ENCODE results near the gene GXYLT2.

Gene GXYLT2, protein sequence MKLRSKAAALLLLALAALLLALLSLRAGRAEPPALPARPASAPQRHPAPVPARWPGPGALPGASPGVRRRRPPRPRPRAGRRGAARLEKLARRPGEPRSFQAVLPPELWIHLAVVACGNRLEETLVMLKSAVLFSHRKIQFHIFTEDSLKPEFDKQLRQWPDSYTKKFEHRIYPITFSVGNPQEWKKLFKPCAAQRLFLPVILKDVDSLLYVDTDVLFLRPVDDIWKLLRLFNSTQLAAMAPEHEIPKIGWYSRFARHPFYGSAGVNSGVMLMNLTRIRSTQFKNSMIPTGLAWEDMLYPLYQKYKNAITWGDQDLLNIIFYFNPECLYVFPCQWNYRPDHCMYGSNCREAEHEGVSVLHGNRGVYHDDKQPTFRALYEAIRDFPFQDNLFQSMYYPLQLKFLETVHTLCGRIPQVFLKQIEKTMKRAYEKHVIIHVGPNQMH

DNA sequence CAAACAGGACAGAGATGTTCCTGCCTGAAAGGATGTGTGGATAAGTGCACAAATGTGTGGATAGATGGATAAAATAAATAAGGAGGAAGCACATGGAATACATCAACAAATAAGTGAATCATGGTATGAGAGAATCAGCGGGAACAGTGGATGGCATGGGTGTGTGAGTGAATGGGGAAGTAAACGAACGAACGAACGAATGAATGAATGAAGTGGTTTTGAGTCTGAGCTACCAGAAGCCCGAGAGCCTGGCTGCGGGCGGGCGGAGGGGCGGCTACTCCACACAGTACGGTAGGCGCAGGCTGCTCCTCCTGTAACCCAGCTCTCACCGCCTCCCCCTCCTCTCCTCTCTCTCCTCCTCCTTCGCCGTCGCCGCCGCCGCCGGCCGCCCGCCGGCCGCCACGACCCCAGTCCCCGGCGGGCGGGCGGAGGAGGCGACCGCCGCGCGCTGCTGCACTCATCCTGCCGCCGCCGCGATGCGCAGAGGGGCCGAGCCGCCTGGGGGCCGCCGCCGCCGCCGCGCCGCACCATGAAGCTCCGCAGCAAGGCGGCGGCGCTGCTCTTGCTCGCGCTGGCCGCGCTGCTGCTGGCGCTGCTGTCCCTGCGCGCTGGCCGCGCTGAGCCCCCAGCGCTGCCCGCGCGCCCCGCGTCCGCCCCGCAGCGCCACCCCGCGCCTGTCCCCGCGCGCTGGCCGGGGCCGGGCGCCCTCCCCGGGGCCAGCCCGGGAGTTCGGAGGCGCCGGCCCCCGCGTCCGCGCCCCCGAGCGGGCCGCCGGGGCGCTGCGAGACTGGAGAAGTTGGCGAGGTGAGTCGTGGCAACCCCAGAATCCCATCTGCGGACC is at the start of gene GXYLT2:
GXYLT2 (plus strand) TSS at position 342 of the 841 bp plus-strand sequence; CDS start at position 530, 188 bp downstream.
- DNase-seq = no peak

DNA sequence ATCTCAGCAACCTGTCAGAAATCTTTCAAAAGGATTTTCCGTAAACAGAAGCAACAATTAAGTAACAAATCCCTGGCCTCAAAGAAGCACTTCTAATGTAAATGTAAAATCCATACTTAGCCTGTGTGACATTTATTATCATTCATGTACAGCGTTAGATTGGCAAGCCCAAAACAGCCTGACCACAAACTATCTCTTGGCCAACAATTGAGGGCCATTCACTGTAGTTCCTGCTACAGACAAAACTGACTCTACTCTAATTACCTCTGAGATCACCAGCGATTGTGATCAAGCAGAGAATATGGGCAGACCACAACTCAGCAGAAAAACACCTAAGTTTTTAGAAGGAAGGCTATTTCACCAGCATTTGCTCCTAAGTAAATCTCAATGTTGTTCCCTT is 48.8 kb upstream of the GXYLT2 start:
- no peak for DNase-seq

DNA sequence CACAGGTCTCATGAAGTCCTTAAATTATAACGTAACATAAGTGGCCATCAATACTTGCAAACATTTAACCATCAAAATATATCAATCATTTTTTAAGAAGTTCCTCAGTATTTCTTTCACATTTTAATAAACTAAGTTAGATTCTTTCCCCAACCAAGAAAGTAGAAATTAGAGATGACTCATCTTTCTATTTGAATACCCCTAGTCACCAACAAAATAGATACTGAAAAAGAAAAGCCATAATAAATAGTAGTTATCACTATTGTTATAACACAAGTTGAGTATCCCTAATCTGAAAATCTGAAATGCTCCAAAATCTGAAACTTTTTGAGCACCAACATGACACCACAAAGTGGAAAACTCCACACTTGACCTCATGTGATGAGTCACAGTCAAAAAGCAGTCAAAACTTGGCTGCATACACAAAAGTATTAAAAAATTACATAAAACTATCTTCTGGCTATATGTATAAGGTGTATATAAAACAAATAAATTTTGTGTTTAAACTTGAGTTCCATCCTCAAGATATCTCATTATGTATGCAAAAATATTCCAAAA is 43.3 kb upstream of the GXYLT2 start:
- DNase-seq = no peak

DNA sequence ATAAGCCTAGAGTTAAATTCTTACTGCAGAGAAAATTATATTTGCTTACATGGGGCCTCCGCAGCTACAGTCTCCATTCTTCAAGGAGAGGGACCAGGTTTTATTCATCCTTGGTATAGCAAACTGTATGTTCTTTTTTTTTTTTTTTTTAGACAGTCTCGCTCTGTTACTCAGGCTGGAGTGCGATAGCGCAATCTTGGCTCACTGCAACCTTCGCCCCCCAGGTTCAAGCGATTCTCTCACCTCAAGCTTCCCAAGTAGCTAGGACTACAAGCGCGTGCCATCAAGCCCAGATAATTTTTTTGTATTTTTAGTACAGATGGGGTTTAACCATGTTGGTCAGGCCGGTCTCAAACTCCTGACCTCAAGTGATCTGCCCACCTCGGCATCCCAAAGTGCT is 41.7 kb upstream of the GXYLT2 start:
- DNase-seq = no peak

DNA sequence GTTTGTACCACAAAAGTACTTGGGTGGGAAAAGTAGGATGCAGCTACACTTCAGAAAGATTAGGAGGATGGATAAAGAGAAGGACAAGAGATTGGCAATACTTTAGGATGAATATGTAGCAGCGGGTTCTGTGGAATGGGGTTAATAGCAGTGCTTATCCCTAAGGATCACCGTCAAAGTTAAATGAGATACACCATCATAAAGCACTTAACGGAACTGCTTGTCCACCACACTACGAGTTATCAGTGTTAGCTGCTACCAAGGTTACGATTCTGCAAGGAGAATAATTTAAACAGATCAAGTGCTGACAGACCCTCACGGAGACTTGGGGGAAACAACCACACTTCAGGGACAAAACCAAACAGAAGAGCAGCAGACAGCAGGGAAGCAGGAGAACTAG is 40.6 kb upstream of the GXYLT2 start:
- DNase-seq = no peak

DNA sequence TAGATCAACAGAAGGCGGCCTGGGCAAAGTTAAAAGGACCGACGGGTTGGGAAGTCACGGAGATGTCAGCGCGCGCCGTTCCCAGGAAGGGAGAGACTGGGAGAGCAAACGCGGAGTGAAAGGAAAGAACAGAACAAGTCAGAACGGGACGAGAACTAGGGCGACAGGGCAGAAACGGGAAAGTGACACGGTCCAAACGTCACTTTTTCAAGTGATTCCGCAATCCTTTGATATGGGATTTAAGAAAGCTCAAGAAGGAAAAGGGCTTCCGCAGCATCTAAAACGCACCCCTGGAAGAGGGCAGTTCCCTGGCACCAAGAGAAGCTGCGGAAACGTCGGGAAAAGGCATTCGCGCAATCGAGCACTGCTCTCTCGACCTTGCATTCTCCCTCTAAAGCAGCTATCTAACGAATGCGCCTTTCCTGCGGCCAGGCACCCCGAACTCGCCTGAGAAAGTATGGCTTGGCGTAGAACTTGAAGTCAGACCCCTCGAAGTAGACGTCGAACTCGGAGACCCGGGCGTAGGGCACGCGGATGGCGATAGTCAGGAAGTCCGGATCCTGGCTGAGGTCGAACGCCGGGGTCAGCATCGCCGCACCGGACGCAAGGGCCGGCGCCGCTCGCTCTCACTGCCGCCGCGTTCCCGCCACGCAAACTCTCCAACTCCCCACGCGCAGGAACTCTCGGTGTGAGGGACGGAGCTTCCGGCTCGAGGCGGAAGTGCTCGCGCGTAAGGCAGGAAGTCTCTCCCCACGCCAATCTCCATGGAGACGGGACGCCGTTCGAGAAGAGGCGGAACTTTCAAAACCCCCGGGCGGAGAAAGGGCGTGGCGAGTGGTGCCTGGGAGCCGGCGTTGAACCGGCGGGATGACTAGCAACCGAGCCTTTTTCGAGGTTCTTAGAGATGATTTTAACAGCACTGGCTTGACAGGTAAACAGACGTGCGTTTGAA is 39.8 kb upstream of the GXYLT2 start, which contains the start of gene SHQ1:
SHQ1 (minus strand) TSS at position 695 of the 952 bp plus-strand sequence; CDS start at position 590, 105 bp downstream.
- peak; percentile 78 for DNase-seq

DNA sequence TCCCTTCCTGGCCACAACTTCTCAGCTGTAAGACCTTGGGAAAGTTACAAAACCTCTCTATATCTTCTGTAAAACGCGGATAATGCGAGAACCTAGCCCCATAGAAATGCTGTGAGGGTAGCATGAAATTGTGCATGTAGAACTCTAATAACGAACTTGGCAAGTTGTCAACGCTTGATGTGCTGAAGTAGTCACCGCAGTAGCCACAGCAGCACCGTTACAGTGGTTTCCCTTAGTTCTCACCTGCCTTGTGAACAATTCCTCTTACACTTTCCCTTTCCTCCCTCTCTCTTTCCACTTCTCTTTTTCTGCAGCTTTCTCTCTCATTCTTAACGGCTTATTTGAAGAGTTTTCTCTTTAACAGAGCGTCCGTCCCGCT is 39.2 kb upstream of the GXYLT2 start:
- no peak for DNase-seq

DNA sequence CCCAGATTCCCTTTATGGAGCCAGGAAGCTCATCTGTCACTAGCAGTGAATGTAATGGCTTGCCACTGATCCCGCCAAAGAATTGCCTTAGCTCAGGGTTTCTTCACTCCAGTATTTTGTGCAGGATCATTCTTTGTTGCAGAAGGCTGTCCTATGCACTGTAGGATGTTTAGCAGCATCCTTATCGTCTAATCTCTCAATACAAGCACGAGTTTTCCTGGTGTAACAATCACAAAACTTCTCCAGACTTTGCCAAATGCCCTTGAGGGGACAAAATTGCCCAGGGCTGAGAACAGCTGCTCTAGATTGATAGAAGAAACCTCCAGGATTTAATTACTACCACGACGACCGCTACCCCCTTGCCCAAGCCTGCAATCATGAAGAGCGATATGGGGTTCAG is 32.8 kb upstream of the GXYLT2 start:
- DNase-seq = no peak

DNA sequence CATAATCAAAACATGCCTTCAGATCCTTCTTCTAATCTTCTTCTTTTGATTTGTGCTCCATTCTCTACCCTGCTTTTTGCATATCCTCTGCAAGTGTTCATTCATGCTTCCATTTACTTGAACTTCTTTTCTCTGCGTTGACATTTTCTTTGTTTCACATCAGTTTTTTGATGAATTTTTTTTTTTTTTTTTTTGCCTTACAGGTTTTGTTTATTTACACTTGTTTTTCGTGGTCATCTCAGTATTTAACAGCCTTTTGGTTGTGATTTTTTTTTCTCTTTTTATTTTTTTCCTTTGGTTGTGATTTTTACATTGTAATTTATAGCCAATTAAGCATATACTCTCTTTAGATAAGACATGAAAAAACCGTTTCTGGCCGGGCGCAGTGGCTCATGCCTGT is 27.8 kb upstream of the GXYLT2 start:
- DNase-seq = no peak

DNA sequence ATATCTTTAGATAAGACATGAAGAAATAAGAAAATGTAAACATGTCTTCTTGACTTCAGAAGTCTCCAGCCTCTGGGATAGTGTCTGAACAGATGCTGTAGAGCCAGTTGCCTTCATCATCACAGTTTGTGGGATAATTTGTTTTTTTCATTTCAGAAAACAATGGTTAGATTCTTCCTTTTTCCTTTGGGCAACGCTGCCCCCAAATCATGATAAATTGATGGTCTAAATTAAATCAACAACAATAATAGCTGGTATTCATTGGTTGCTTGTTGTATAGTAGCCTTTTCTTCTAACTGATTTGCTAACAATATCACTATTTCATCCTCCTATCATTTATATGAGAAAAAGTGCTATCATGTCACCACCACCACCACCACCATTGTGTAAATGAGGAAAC is 27.0 kb upstream of the GXYLT2 start:
- DNase-seq = no peak

DNA sequence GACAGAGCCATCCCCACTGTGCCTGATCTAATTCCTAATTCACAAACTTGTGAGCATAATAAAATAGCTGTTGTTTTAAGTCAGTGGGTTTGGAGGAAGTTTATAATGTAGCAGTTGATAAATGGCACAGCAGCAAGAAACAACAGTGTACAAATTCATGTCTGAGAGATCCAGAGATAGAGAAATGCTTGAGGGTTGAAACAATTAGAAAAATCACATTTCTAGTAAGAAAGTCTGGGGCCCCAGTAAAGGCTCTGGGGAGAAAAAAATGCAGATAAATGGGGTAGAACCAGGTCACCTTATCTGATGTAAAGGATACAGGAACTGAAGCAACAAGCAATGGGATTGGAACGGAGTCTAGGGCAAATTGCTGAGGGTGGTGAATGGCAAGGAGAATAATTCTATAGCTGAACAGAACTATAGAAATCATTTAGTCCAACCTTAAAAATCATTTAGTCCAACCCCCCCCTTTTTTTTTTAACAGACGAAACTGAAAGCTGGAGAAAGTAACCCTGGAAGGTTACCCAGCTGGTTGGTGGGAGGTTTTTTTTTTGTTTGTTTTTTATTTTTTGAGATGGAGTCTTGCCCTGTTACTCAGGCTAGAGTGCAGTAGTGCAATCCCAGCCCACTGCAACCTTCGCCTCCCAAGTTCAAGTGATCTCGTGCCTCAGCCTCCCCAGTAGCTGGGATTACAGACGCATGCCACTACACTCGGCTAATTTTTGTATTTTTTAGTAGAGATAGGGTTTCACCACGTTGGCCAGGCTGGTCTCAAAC is 25.3 kb upstream of the GXYLT2 start:
- DNase-seq = no peak

DNA sequence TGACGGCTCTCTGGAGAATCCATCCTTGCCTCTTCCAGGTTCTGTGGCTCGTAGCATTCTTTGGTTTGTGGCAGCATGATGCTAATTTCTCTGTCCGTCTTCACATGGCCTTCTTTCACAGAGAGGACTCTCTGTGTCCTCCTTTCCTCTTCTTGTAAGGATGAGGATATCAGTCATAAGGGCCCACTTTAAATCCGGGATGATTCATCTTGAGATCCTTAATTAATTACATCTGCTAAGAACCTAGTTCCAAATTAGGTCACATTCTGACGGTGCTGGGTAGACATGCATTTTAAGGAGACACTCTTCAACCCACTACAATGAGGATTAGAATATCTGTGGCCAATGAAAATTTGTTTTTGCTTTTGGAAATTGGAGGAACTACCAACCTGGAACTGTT is 15.7 kb upstream of the GXYLT2 start:
- no peak for DNase-seq

DNA sequence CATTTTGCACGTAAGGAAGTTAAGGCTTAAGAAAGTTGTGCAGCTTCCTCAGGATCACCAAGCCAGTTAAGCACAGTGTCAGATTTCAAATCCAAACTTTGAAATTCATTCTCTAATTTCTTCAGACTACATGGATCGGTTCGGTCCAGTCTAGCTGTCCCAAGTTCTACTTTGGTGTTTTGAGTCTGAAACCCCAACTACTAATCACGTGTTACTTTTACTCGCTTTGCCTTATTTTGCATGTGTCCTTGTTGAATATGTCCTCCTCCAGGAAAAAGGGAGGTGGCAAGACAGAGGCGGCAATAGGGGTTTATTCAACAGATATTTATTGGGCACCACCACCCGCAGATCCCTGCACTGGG is 522 bp upstream of the GXYLT2 start:
- no peak for DNase-seq

DNA sequence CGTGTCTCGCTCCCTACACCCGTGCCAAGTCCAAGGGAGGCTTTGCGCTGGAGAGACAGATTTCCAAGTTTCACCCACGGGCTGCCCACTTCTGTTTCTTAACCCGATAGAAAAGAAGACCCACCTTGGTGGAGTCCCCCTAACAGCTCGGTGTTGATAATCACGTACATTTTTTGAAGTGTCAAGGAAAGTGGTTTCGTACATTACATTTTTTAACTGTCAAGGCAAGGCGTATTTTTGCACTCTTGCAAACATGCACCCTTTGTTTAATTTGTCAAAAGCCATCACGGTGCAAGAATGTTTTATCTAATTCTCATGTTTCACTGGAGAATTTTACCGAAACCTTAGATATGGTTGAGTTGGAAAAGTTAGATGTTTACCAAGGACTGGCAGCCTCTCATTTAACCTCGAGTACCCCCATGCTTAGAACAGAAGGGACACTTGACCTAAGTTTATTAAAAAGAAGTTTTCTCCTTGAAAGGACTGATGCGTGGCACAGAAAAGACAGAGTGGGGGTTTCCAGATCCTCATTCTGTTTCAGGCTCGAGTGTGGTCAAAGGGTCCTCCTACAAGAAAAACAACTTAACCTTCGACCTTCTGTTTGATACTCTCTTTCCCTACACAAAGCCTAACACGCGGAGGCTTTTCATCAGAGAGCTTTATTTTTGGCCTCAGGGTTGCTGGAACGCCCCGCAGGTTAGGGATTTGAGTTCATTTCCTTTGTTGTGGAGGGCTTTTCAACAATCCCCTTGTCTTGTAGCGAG is 882 bp downstream of the GXYLT2 start:
- no peak for DNase-seq

DNA sequence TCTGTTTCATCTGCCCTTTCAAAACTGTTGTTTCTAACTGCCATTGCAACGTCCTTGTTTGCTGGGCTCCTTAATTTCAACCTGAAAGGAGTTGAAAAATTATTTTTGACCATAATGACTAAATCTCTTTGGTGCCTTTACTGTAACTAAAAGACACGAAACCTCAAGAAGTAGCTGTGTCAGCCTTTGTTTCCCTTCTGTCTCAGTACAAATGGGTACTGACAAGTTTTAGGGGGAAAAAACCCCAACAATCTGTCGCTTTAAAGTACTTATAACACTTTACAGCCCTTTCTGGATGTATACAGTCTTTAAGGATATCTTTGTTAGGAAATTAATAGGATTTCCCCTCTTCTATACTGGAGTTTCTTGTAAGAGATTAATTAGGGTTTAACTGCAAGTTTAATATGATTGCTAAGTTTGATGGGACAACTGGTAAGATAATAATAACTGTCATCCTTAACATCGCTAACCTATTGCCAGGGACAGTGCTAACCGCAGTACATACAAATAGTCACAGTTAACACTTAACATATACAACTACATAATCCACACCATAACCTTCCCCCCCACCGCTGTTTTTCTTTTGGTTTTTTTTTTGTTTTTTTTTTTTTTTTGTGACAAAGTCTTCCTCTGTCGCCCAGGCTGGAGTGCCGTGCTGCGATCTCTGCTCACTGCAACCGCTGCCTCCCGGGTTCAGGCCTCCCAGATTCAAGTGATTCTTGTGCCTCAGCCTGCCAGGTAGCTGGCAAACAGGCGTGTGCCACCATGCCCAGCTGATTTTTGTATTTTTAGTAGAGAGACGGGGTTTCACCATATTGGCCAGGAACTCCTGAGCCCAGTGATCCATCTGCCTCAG is 1.7 kb downstream of the GXYLT2 start:
- DNase-seq = no peak

DNA sequence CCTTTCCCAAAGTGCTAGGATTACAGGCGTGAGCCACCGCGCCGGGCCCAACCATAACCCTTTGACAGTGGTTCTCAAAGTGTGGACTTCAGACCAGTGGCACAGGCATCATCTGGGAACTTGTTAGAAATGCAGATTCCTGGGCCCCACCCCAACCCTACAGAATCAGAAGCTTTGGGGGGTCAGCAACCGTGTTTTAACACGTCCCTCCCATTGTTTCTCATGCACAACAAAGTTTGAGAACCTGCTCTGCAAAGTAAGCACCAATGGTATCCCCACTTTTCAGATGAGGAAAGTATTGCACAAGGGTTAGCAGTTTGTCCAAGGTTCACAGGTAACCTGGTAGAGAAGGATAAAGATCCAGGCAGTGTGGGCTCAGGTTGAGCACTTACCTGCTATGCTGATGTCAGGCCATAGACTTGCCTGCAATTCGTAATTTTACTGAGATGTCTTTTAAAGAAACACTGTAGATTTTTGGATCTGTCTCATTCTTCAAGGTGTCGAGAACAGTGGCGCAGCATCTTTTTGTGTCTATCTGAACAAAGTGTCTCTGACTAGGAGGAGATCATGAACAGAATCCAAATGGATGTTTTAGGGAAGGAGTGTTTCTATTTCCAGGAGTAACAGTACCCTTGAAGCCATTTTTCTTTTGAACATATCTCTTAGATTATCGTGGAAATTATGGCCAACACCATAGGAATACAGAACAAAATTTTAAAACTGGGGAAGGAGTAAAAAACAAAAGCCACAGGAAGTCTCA is 2.5 kb downstream of the GXYLT2 start:
- DNase-seq = no peak

DNA sequence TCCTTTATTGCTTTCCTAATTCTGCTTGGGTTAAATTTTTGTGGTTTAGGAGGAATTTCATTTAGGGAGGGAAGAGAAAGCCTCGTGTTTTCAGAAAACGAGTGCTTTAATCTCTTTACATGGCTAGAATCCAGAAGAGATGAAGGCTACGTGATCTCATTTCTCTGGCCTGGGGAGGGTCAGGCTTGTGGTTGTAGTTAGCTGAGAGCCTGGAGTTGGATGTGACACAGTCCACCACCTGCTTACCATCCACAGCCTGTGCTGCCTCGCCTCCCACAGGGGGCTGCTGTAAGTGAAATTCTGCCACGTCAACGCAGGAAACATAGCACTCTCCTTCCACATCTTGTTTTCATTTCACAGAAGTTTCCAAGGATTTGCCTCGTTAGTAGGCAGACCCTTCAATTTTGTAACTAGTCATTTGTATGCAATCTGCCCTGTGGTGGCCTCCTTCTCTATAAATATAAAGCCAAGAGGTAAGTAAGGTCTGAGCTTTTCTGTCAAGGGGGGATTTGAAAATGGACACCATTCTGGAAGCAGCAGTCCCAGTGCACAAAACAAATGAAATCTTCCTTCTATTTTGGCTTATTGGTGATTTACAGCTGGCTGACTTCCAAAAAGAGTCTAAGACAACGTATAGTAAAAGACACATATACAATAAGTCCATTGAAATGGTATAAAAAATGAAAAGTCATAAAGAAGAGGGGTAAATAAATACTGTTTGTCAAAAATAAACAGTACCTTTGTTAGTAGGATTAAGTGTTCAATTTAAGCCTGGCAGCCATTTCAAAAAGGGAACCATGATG is 3.4 kb downstream of the GXYLT2 start:
- no peak for DNase-seq

DNA sequence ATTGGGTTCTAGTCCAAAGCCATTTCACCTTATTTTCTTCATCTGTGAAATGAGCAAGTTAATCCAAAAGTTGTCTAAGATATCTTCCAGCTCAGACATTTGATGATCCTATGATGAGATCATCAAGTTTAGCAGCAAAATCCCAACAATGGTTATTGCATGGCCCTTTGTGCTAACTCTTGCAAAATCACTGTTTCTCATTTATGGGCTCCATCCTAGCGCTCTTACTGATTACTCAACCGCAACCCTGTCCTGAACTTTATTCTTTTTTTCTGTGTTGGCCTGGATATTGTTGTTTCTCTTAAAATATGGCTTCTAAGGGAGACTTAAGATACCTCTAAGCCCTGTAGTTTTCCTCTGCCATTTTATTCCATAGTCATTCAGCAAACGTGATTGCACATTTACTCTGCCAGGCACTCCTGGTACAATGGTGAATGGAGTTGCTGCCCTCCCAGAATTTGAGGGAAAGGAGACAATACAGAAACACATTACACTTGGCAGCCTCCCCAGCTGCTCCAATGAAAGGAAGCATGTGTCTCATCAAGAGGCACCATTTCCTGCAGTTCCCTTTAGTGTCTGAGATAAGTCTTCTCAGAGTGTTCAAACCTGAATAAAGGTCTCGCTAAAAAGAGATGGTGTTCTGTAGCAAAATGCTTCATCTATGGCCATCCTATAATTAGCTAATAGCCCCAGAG is 4.4 kb downstream of the GXYLT2 start:
- no peak for DNase-seq
